Dendritic cell treated with granulocyte-macrophage colony-stimulating factor and Interleukin-4, amounts not matched to agents 40 ng/mL and 50 ng/mL, for 4 days (primary cell): ENCODE data around the gene EPB41L2.

Experiments
- H3K27ac Mint-ChIP-seq: one replicate; pipeline ENCODE4 v1.8.0; 2022; ENCODE audit warnings: mild to moderate bottlenecking, mixed read lengths
- H3K27me3 Mint-ChIP-seq: one replicate; pipeline ENCODE4 v1.8.0; 2022; ENCODE audit warnings: mild to moderate bottlenecking, mixed read lengths
- H3K36me3 Mint-ChIP-seq: one replicate; pipeline ENCODE4 v1.8.0; 2022; ENCODE audit warnings: low read depth, mixed read lengths
- H3K4me1 Mint-ChIP-seq: one replicate; pipeline ENCODE4 v1.8.0; 2022; ENCODE audit warnings: low read depth, mixed read lengths
- H3K4me3 Mint-ChIP-seq: one replicate; pipeline ENCODE4 v1.8.0; 2022; ENCODE audit warnings: mild to moderate bottlenecking, moderate library complexity, mixed read lengths
- H3K9me3 Mint-ChIP-seq: one replicate; pipeline ENCODE4 v1.8.0; 2022; ENCODE audit warnings: mixed read lengths
- intact Hi-C: fragments of 100-400 bp; cut with micrococcal nuclease; formaldehyde crosslinking; loops from one replicate; pipeline ENCODE4 v1.15.0; 2022

The EPB41L2 gene

GRCh38 chr6:131054392-131055250 lies 8.4 kb downstream of the EPB41L2 start:
- Mint-ChIP-seq H3K27ac (no peak overlapping the region), H3K4me1 (peaks cover 11% of the 10 kb centered on the region), H3K4me3 (no peak overlapping the region), H3K9me3 (peaks cover 44% of the 10 kb centered on the region), H3K36me3 (peaks cover 12% of the 10 kb centered on the region), H3K27me3 (no peaks in the 10 kb centered on the region)
- intact Hi-C loops, result no loop called here

DNA sequence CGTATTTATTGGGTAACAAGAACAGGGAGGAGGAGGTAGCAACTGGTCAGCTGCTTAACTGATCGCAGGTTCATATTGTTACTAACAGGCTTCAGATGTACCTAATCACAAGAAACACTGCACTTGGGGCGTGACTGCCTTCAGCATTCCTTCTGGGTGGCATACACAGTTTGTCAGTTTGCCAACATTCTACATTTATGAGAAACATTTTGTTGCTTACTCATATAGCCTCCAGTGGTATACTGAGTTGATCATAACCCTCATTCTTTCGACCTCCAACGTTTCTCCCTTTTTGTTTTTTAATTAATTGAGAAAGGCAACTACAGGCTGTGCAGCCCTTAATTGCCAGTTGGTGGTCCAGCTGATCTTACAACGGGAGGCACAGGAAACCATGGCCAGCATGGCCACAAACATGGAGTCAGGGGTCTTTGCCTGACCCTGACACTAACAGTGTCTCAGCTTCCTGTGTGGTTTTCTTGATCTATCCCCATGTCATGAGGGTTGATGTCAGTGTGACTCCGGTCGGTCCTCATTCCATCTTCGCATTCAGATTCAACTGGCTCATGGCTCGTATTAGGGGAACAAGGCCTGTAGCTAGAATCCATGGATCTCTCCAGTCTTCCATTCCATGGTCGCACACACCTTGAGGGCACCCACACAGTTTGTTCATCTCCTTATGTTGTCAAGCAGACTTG lies 9.4 kb downstream of the EPB41L2 start:
- peaks cover 44% of the 10 kb centered on the region for H3K9me3 Mint-ChIP-seq
- H3K27ac Mint-ChIP-seq, result no peak overlapping the region
- no peaks in the 10 kb centered on the region for H3K27me3 Mint-ChIP-seq
- no peak overlapping the region for H3K4me3 Mint-ChIP-seq
- peaks cover 12% of the 10 kb centered on the region for H3K36me3 Mint-ChIP-seq
- intact Hi-C loops, result no loop called here
- peaks cover 11% of the 10 kb centered on the region for H3K4me1 Mint-ChIP-seq

DNA sequence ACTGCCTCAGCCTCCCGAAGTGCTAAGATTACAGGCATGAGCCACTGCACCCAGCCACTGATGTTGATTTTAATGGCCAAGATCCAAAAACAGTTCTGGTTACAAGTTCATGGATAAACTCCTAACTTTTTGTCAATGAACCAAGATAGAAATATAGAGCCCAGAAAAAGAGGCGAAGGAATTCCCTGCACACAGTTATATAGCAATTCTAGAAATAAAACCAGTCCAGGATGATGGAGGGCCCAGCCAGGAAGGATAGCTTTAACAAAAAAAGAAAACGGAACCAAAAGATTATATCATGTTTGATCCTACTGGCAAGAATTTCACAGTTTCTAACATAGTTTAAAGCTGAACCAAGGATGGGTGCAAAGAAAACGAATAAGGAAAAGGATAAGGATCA lies 10.9 kb downstream of the EPB41L2 start:
- peaks cover 10% of the 10 kb centered on the region for H3K4me1 Mint-ChIP-seq
- H3K9me3 Mint-ChIP-seq, result peaks cover 41% of the 10 kb centered on the region
- H3K27ac Mint-ChIP-seq, result no peak overlapping the region
- no peaks in the 10 kb centered on the region for H3K27me3 Mint-ChIP-seq
- H3K36me3 Mint-ChIP-seq, result peaks cover 12% of the 10 kb centered on the region
- intact Hi-C loops, result no loop called here
- H3K4me3 Mint-ChIP-seq, result no peak overlapping the region

GRCh38 chr6:131051341-131051740 lies 11.7 kb downstream of the EPB41L2 start:
- Mint-ChIP-seq H3K27me3 (no peaks in the 10 kb centered on the region), H3K4me1 (peaks cover 5% of the 10 kb centered on the region), H3K27ac (no peak overlapping the region), H3K9me3 (peaks cover 35% of the 10 kb centered on the region), H3K36me3 (peaks cover 12% of the 10 kb centered on the region), H3K4me3 (no peak overlapping the region)
- intact Hi-C loops, result no loop called here

DNA sequence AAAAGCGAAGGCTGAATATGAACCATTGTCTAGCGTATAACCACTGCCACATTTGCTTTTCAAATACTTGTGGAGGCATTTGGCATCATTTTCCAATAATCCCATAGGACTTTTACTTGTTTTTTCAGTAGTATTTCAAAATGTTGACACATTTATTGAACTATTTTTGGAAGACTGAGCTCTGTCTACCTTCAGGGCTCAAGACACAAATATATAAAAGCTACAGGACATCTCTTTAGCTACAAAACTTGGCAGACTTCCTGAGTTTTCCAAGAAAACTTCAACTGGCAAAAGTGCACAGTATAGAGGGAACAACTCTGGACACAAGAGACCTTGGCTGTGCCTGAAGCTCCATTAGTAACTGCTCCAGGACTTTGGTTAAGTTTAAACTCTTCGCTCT lies 13.4 kb downstream of the EPB41L2 start:
- H3K4me1 Mint-ChIP-seq, result peaks cover 5% of the 10 kb centered on the region

DNA sequence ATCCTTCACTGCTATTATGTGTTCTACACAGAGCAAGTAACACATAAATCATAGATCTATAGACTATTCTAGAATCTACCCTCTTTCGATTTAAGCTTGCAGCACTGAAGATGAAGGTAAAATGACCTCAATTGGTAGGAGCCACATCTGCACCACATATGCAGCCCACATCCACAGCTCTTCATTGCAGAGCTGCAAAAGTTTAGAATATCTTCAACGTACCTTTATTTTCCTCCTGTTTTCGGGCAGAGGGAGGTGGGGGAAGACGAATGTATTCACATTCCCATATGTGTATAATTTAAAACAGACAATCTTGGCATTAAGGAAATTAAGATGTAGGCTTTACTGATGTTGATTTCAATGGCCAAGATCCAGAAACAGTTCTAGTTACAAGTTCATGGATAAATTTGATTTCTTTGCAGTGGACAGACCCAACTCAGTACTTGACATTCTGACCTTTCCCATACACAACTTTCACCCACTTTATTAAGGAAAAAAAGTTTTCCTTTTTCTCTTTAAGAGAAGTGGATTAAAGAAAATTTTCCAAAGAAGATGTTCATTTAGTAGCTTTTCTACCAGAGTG lies 14.0 kb downstream of the EPB41L2 start:
- H3K36me3 Mint-ChIP-seq, result peaks cover 4% of the 10 kb centered on the region
- H3K9me3 Mint-ChIP-seq, result peaks cover 25% of the 10 kb centered on the region
- H3K27me3 Mint-ChIP-seq, result no peaks in the 10 kb centered on the region

More for the DNA sequence above, 13.4 kb downstream of the EPB41L2 start:
- Mint-ChIP-seq H3K27ac (no peak overlapping the region), H3K36me3 (peaks cover 10% of the 10 kb centered on the region), H3K9me3 (peaks cover 31% of the 10 kb centered on the region), H3K4me3 (no peak overlapping the region), H3K27me3 (no peaks in the 10 kb centered on the region)
- intact Hi-C loops, result no loop called here

DNA sequence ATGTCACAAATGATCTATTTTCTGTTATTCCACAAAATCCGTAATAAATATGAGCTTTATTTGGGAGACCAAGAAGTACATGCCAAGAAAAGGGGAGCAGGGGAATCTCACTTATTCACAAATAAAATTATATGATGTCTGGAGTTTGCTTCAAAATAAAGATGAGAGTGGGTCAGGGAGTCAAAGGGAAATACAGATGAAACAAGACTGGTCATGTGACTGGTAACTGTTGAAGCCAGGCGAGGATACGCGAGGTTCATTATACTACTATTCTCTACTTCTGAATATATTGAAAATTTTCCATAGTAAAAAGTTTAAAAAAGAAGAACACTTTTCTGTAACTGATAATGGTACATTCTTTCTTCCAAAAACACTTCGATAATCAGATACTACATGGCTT lies 14.6 kb downstream of the EPB41L2 start:
- H3K27ac Mint-ChIP-seq, result no peak overlapping the region

More for the DNA sequence above, 14.0 kb downstream of the EPB41L2 start:
- Mint-ChIP-seq H3K4me1 (peaks cover 5% of the 10 kb centered on the region), H3K27ac (no peak overlapping the region), H3K4me3 (no peak overlapping the region)
- intact Hi-C loops, result no loop called here

GRCh38 chr6:131045139-131045538 lies 17.9 kb downstream of the EPB41L2 start:
- no peak overlapping the region for H3K4me3 Mint-ChIP-seq
- no peaks in the 10 kb centered on the region for H3K4me1 Mint-ChIP-seq
- intact Hi-C loops, result no loop called here
- H3K36me3 Mint-ChIP-seq, result no peaks in the 10 kb centered on the region
- no peaks in the 10 kb centered on the region for H3K27me3 Mint-ChIP-seq
- no peak overlapping the region for H3K27ac Mint-ChIP-seq
- H3K9me3 Mint-ChIP-seq, result no peaks in the 10 kb centered on the region

More for the DNA sequence above, 14.6 kb downstream of the EPB41L2 start:
- no peaks in the 10 kb centered on the region for H3K36me3 Mint-ChIP-seq
- intact Hi-C loops, result no loop called here
- H3K9me3 Mint-ChIP-seq, result peaks cover 20% of the 10 kb centered on the region
- no peak overlapping the region for H3K4me3 Mint-ChIP-seq
- H3K4me1 Mint-ChIP-seq, result peaks cover 5% of the 10 kb centered on the region
- H3K27me3 Mint-ChIP-seq, result no peaks in the 10 kb centered on the region

GRCh38 chr6:131043902-131044447 lies 19.1 kb downstream of the EPB41L2 start:
- no peak overlapping the region for H3K4me3 Mint-ChIP-seq
- no peaks in the 10 kb centered on the region for H3K27me3 Mint-ChIP-seq
- intact Hi-C loops, result no loop called here

DNA sequence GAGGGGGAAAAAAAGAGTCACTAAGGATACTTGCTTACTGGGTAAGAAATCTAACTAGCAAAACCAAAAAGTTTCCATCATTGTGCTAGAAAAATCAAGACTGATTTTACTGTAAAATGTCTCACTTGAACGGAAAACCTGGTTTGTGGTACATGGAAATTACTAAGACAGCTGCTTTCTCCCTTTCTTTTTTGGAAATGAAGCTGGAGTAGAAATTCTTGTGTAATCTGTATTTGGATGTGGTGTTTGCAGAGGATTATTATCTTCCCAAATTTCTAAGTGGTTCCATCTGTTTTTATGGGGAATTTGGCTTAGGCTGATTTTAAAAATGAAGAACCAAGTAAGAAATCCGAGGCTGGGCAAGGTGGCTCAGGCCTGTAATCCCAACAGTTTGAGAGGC lies 20.4 kb downstream of the EPB41L2 start:
- Mint-ChIP-seq H3K9me3 (no peaks in the 10 kb centered on the region), H3K27ac (no peak overlapping the region), H3K4me3 (no peak overlapping the region), H3K36me3 (no peaks in the 10 kb centered on the region), H3K4me1 (no peaks in the 10 kb centered on the region), H3K27me3 (no peaks in the 10 kb centered on the region)
- intact Hi-C loops, result no loop called here

More at GRCh38 chr6:131043902-131044447, 19.1 kb downstream of the EPB41L2 start:
- H3K9me3 Mint-ChIP-seq, result no peaks in the 10 kb centered on the region
- H3K36me3 Mint-ChIP-seq, result no peaks in the 10 kb centered on the region
- H3K27ac Mint-ChIP-seq, result no peak overlapping the region
- H3K4me1 Mint-ChIP-seq, result no peaks in the 10 kb centered on the region

DNA sequence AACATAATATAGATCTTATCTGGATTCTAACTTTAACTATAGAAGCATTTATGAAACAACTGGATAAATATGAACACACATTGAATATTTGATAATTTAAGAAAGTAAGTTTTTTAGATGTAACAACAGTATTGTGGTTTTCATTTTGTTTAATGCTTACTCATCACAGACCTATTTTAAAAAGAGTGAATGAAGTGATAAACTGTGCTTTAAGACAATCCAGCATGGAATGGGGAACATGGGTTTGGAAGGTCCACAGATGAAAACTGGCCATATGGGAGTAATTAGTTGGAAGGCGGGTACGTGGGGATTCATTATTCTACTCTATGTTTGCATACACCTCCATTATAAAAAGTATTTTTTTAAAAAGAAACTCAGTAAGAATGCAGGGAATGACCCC lies 21.2 kb downstream of the EPB41L2 start:
- Mint-ChIP-seq H3K27ac (no peak overlapping the region), H3K4me3 (no peak overlapping the region), H3K9me3 (no peaks in the 10 kb centered on the region), H3K36me3 (no peaks in the 10 kb centered on the region), H3K4me1 (no peaks in the 10 kb centered on the region), H3K27me3 (no peaks in the 10 kb centered on the region)
- intact Hi-C loops, result no loop called here

- Mint-ChIP-seq H3K9me3 (no peaks in the 10 kb centered on the region), H3K4me1 (no peaks in the 10 kb centered on the region), H3K27me3 (no peaks in the 10 kb centered on the region), H3K4me3 (no peak overlapping the region), H3K36me3 (no peaks in the 10 kb centered on the region), H3K27ac (no peak overlapping the region)
- intact Hi-C loops, result no loop called here
These were observed 22.2 kb downstream of the EPB41L2 start for GRCh38 chr6:131040866-131041265.

GRCh38 chr6:131039345-131039680 lies 23.7 kb downstream of the EPB41L2 start:
- Mint-ChIP-seq H3K4me3 (no peak overlapping the region), H3K36me3 (no peaks in the 10 kb centered on the region), H3K9me3 (no peaks in the 10 kb centered on the region), H3K27me3 (no peaks in the 10 kb centered on the region), H3K27ac (no peak overlapping the region), H3K4me1 (no peaks in the 10 kb centered on the region)
- intact Hi-C loops, result no loop called here
